DMS53 treated with DMSO at 0.1 percent for 48 hours (cell line): ENCODE data around the gene ACVR1B.
A peak's percentile ranks its signal among the peaks of the same experiment; 100 is the strongest.

Source experiments
- DNase-seq: peaks from one replicate; lab custom pipeline; 2025; ENCODE audit not compliant: unreplicated experiment; lab: John Stamatoyannopoulos, UW

Gene ACVR1B

GRCh38 chr12:52019113-52019770, 67.7 kb downstream of the ACVR1B start:
- peak; percentile 38 for DNase-seq

- peak; percentile 46 for DNase-seq
These were observed 69.2 kb downstream of the ACVR1B start for GRCh38 chr12:52020539-52021336.

- DNase-seq, result peak; percentile 58
These were observed 71.3 kb downstream of the ACVR1B start for GRCh38 chr12:52022841-52023181.

GRCh38 chr12:52023182-52023975, 71.9 kb downstream of the ACVR1B start:
- peak; percentile 71 for DNase-seq

- no peak for DNase-seq
These were observed 72.6 kb downstream of the ACVR1B start for GRCh38 chr12:52023976-52024688.

- peak; percentile 24 for DNase-seq
These were observed 73.3 kb downstream of the ACVR1B start for GRCh38 chr12:52024845-52025230.

GRCh38 chr12:52026263-52026662, 74.8 kb downstream of the ACVR1B start:
- DNase-seq, result no peak

- DNase-seq, result no peak
These were observed 75.8 kb downstream of the ACVR1B start for GRCh38 chr12:52027085-52027843.

- DNase-seq, result peak; percentile 19
These were observed 78.2 kb downstream of the ACVR1B start for GRCh38 chr12:52029685-52030084.

GRCh38 chr12:52032446-52032803, 80.9 kb downstream of the ACVR1B start:
- DNase-seq, result no peak

GRCh38 chr12:52032804-52033445, 81.4 kb downstream of the ACVR1B start:
- DNase-seq, result peak; percentile 95

GRCh38 chr12:52033446-52034140, 82.1 kb downstream of the ACVR1B start:
- DNase-seq, result no peak

GRCh38 chr12:52035190-52035589, 83.7 kb downstream of the ACVR1B start:
- DNase-seq, result no peak

- no peak for DNase-seq
These were observed 84.4 kb downstream of the ACVR1B start for GRCh38 chr12:52035926-52036325.

GRCh38 chr12:52036587-52037171, 85.2 kb downstream of the ACVR1B start:
- peak; percentile 50 for DNase-seq

GRCh38 chr12:52037248-52037861, 85.9 kb downstream of the ACVR1B start:
- no peak for DNase-seq

GRCh38 chr12:52038447-52038846, 86.9 kb downstream of the ACVR1B start:
- DNase-seq, result no peak

- no peak for DNase-seq
These were observed 89.5 kb downstream of the ACVR1B start for GRCh38 chr12:52041035-52041434.

- DNase-seq, result no peak
These were observed 90.2 kb downstream of the ACVR1B start for GRCh38 chr12:52041695-52042123.
